SK-N-SH (cell line): ENCODE data around the gene GRIN1. TPM values are rescaled to one million over a fixed set of nuclear protein-coding genes. Genes with fewer than 3 reads are reported as not detected.

Experiments
- CTCF ChIA-PET: fragments of 300-600, 350-600 bp; formaldehyde crosslinking; extraction: SDS; loops from one replicate; lab custom pipeline; 2021; lab: Yijun Ruan, JAX
- POLR2A ChIA-PET: fragments of 350-600 bp; sonication (Branson Sonifier 250); formaldehyde crosslinking; extraction: SDS; loops from one replicate; lab custom pipeline; 2020; ENCODE audit warnings: antibody characterized with exemption, inconsistent platforms; lab: Yijun Ruan, JAX
- DNase-seq: peaks from one replicate; pipeline ENCODE4 v3.0.0; 2012
- H2AFZ ChIP-seq: fragments of 200-600 bp; sonication (generic); 2 replicates; pipeline ENCODE4 v1.8.1; 2016; ENCODE audit warnings: antibody characterized with exemption, mild to moderate bottlenecking, low read depth
- H3F3A ChIP-seq: fragments of 200-600 bp; sonication (generic); replicated peaks from 2 replicates; pipeline ENCODE3; 2016; ENCODE audit warnings: antibody characterized with exemption, mild to moderate bottlenecking; ENCODE audit not compliant: insufficient read depth
- H3K27ac ChIP-seq, 2 experiments: fragments of 200-500 bp in 1 of 2; fragments of 200-600 bp in 1 of 2; sonication (Bioruptor generic) in 1 of 2; sonication (generic), shearing (Covaris generic) in 1 of 2; 2 replicates each; pipeline versions ENCODE4 v1.5.1 to v1.6.1; 2014 to 2016; ENCODE audit warnings: low read depth in 2 of 2, inconsistent platforms in 1 of 2, low read length in 1 of 2, mild to moderate bottlenecking in 1 of 2, mixed read lengths in 1 of 2
- H3K27me3 ChIP-seq: fragments of 200-600 bp; sonication (generic), shearing (Covaris generic); 2 replicates; pipeline ENCODE4 v1.6.1; 2016; ENCODE audit warnings: mixed run types; ENCODE audit not compliant: insufficient read depth
- H3K36me3 ChIP-seq, 2 experiments: fragments of 200-500 bp in 1 of 2; fragments of 200-600 bp in 1 of 2; sonication (Bioruptor generic) in 1 of 2; sonication (generic) in 1 of 2; replicated peaks in 1 of 2; 2 replicates each; pipeline versions ENCODE3 to v1.5.1; 2014 to 2016; ENCODE audit warnings: low read length in 1 of 2, mild to moderate bottlenecking in 1 of 2; ENCODE audit not compliant: insufficient read depth in 2 of 2, control insufficient read depth in 1 of 2
- H3K4me1 ChIP-seq, 2 experiments: fragments of 200-500 bp in 1 of 2; fragments of 200-600 bp in 1 of 2; sonication (Bioruptor generic) in 1 of 2; sonication (generic), shearing (Covaris generic) in 1 of 2; 2 replicates each; pipeline versions ENCODE4 v1.5.1 to v1.6.1; 2014 to 2016; ENCODE audit warnings: low read depth in 1 of 2, low read length in 1 of 2, mixed run types in 1 of 2; ENCODE audit not compliant: insufficient read depth in 2 of 2, control insufficient read depth in 1 of 2
- H3K4me2 ChIP-seq: fragments of 200-600 bp; sonication (generic), shearing (Covaris generic); 2 replicates; pipeline ENCODE4 v1.6.1; 2017; ENCODE audit warnings: mixed run types
- H3K4me3 ChIP-seq, 2 experiments: fragments of 200-500 bp in 1 of 2; fragments of 200-600 bp in 1 of 2; sonication (Bioruptor generic) in 1 of 2; sonication (generic), shearing (Covaris generic) in 1 of 2; 2 replicates each; pipeline versions ENCODE4 v1.5.1 to v1.8.1; 2014 to 2016; ENCODE audit warnings: low read depth in 2 of 2, inconsistent platforms in 1 of 2, low read length in 1 of 2, mild to moderate bottlenecking in 1 of 2, mixed read lengths in 1 of 2, moderate library complexity in 1 of 2
- H3K79me2 ChIP-seq: fragments of 200-600 bp; sonication (generic); 2 replicates; pipeline ENCODE4 v1.8.1; 2017; ENCODE audit warnings: mild to moderate bottlenecking; ENCODE audit not compliant: insufficient read depth
- H3K9ac ChIP-seq: fragments of 200-600 bp; sonication (generic); 2 replicates; pipeline ENCODE4 v1.6.1; 2017; ENCODE audit warnings: mixed run types
- H3K9me2 ChIP-seq: fragments of 200-600 bp; sonication (generic); 2 replicates; pipeline ENCODE4 v1.6.1; 2017; ENCODE audit warnings: mixed run types
- H3K9me3 ChIP-seq: fragments of 200-600 bp; sonication (generic); 2 replicates; pipeline ENCODE4 v1.6.1; 2017; ENCODE audit warnings: mixed run types, mild to moderate bottlenecking, moderate library complexity
- H4K20me1 ChIP-seq: fragments of 200-600 bp; sonication (generic); 2 replicates; pipeline ENCODE4 v1.6.1; 2017; ENCODE audit warnings: mild to moderate bottlenecking, mixed run types; ENCODE audit not compliant: insufficient read depth
- CHD2 ChIP-seq: fragments of 150-350 bp; IDR thresholded peaks from 2 replicates; pipeline ENCODE4 v1.6.1; 2018; ENCODE audit warnings: low read length; ENCODE audit not compliant: partially characterized antibody
- ELF1 ChIP-seq: IDR thresholded peaks from 2 replicates; pipeline ENCODE4 v1.4.0; 2012
- EP300 ChIP-seq, 2 experiments: IDR thresholded peaks; 2 replicates each; pipeline versions ENCODE4 v1.4.0 to v1.6.1; 2012; ENCODE audit warnings: borderline replicate concordance in 1 of 2, low read depth in 1 of 2, low read length in 1 of 2
- FOXM1 ChIP-seq: IDR thresholded peaks from 2 replicates; pipeline ENCODE4 v1.4.0; 2012; ENCODE audit warnings: low read depth, mild to moderate bottlenecking
- GATA2 ChIP-seq: sonication (generic); formaldehyde crosslinking; IDR thresholded peaks from 2 replicates; pipeline ENCODE4 v1.5.0; 2020; ENCODE audit warnings: mild to moderate bottlenecking, missing genetic modification reagents
- NRF1 ChIP-seq: IDR thresholded peaks from 2 replicates; pipeline ENCODE4 v1.6.1; 2012; ENCODE audit warnings: low read depth, mild to moderate bottlenecking, low read length
- RCOR1 ChIP-seq: fragments of 150-350 bp; IDR thresholded peaks from 2 replicates; pipeline ENCODE4 v1.6.1; 2017; ENCODE audit warnings: antibody characterized with exemption, low read length
- SIN3A ChIP-seq: IDR thresholded peaks from 2 replicates; pipeline ENCODE4 v1.6.1; 2012; ENCODE audit warnings: low read depth, mild to moderate bottlenecking, low read length, moderate library complexity, borderline replicate concordance
- SMC3 ChIP-seq: IDR thresholded peaks from 2 replicates; pipeline ENCODE4 v1.6.1; 2012; ENCODE audit warnings: low read depth, low read length, improper control_type of control experiment
- TEAD4 ChIP-seq: IDR thresholded peaks from 2 replicates; pipeline ENCODE4 v1.4.0; 2012; ENCODE audit warnings: mild to moderate bottlenecking, borderline replicate concordance; ENCODE audit not compliant: insufficient read depth
- WGBS: methylation state at CpG from one replicate; pipeline ENCODE4 v1.1.6; 2017; ENCODE audit warnings: low lambda C conversion rate; 5-methylcytosine and 5-hydroxymethylcytosine counted together
- polyA plus RNA-seq, 3 experiments: library from polyadenylated mRNA; depleted of rRNA; stranded (reverse); fragments of >200 nt; gene quantifications; 2 replicates each; pipeline ENCODE4 v1.2.3, GENCODE V29; 2012
- TF ChIP-seq, protein P1 (sequence below): IDR thresholded peaks from 2 replicates; pipeline ENCODE4; 2012
- TF ChIP-seq, protein P2 (sequence below): fragments of 150-350 bp; IDR thresholded peaks from 2 replicates; pipeline ENCODE4 v1.6.1; 2016; ENCODE audit warnings: mild to moderate bottlenecking, low read depth, low read length
- TF ChIP-seq, protein P3 (sequence below): fragments of 150-350 bp; IDR thresholded peaks from 2 replicates; pipeline ENCODE4 v1.6.1; 2017; ENCODE audit warnings: antibody characterized with exemption, low read length, low read depth, borderline replicate concordance
- TF ChIP-seq, protein P4 (sequence below): IDR thresholded peaks from 2 replicates; pipeline ENCODE4 v1.4.0; 2012; ENCODE audit warnings: low read depth, borderline replicate concordance

GRIN1 gene
- polyA plus RNA-seq, 1 of the 3 experiments (the other 2 are of a cell fraction) = not detected

DNA sequence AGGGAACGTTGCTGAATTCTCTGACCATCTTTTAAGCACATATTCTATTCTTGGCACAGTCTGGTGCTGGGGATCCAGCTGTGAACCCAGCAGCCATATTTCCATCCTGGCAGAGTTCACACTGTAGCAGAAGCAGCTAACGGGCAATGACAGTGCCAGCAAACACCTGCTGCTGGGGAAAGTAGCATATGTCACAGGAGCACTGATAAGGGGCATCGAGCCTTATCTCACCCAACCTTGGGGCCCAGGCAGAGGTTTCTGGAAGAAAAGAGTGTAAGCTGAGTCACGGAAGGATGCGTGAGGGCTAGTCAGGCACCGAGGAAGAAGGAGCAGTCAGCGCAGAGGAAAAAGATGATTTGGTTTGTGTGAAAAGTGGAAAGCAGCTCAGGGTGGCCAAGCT lies 67.6 kb downstream of the GRIN1 start:
- peaks cover 9% of the 10 kb centered on the region for H3F3A ChIP-seq
- peaks cover 11 to 32% of the 10 kb centered on the region in 2 experiments for H3K4me1 ChIP-seq
- no peak for DNase-seq
- no peaks in the 10 kb centered on the region for H3K9me2 ChIP-seq
- no peaks in the 10 kb centered on the region for H3K36me3 ChIP-seq
- CTCF ChIA-PET = interaction anchor here (0.6 to 1.4 kb wide), 4 partner anchors 10 to 239 kb away, joined by 3 to 6 read pairs (median 4); partner anchors contain the start of genes ANAPC2, RNF224 and SSNA1
- no peak overlapping the region for H3K27ac ChIP-seq
- peaks cover 64% of the 10 kb centered on the region for H3K79me2 ChIP-seq
- H3K4me3 ChIP-seq = peak overlapping the region; percentile 87 to 100
- no peaks in the 10 kb centered on the region for H4K20me1 ChIP-seq
- POLR2A ChIA-PET = interaction anchor here (1.4 kb wide), 1 partner anchor 18 kb away, joined by 3 read pairs; the partner anchor contains the start of genes ANAPC2 and SSNA1
- H3K27me3 ChIP-seq = no peaks in the 10 kb centered on the region
- peak overlapping the region; percentile 100 for H3K4me2 ChIP-seq
- no peak overlapping the region for H2AFZ ChIP-seq
- no peaks in the 10 kb centered on the region for H3K9me3 ChIP-seq
- H3K9ac ChIP-seq = peak overlapping the region; percentile 99
- 62% methylated on average over 7 of the region's 7 CpGs for whole genome bisulfite sequencing
- TF ChIP-seq, protein P1, sequence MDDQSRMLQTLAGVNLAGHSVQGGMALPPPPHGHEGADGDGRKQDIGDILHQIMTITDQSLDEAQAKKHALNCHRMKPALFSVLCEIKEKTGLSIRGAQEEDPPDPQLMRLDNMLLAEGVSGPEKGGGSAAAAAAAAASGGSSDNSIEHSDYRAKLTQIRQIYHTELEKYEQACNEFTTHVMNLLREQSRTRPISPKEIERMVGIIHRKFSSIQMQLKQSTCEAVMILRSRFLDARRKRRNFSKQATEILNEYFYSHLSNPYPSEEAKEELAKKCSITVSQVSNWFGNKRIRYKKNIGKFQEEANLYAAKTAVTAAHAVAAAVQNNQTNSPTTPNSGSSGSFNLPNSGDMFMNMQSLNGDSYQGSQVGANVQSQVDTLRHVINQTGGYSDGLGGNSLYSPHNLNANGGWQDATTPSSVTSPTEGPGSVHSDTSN = no peak
- TF ChIP-seq RCOR1 (no peak), EP300 (IDR thresholded peaks at IDR 0.05; ENCODE audit: borderline replicate concordance in 1 of 2, low read depth in 1 of 2, low read length in 1 of 2) (no peak), ELF1 (no peak), CHD2 (no peak), SIN3A (no peak), NRF1 (no peak), FOXM1 (no peak), TEAD4 (no peak), GATA2 (CRISPR knock-in tag) (no peak), SMC3 (no peak)
- TF ChIP-seq, protein P2, sequence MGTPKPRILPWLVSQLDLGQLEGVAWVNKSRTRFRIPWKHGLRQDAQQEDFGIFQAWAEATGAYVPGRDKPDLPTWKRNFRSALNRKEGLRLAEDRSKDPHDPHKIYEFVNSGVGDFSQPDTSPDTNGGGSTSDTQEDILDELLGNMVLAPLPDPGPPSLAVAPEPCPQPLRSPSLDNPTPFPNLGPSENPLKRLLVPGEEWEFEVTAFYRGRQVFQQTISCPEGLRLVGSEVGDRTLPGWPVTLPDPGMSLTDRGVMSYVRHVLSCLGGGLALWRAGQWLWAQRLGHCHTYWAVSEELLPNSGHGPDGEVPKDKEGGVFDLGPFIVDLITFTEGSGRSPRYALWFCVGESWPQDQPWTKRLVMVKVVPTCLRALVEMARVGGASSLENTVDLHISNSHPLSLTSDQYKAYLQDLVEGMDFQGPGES = no peak
- TF ChIP-seq, protein P3, sequence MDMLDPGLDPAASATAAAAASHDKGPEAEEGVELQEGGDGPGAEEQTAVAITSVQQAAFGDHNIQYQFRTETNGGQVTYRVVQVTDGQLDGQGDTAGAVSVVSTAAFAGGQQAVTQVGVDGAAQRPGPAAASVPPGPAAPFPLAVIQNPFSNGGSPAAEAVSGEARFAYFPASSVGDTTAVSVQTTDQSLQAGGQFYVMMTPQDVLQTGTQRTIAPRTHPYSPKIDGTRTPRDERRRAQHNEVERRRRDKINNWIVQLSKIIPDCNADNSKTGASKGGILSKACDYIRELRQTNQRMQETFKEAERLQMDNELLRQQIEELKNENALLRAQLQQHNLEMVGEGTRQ = no peak
- TF ChIP-seq, protein P4, sequence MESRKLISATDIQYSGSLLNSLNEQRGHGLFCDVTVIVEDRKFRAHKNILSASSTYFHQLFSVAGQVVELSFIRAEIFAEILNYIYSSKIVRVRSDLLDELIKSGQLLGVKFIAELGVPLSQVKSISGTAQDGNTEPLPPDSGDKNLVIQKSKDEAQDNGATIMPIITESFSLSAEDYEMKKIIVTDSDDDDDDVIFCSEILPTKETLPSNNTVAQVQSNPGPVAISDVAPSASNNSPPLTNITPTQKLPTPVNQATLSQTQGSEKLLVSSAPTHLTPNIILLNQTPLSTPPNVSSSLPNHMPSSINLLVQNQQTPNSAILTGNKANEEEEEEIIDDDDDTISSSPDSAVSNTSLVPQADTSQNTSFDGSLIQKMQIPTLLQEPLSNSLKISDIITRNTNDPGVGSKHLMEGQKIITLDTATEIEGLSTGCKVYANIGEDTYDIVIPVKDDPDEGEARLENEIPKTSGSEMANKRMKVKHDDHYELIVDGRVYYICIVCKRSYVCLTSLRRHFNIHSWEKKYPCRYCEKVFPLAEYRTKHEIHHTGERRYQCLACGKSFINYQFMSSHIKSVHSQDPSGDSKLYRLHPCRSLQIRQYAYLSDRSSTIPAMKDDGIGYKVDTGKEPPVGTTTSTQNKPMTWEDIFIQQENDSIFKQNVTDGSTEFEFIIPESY = no peak
